GM21381 (cell line): ENCODE data around the gene MAFG.
"Not testable (repeated sequence)": the region's sequence is repeated elsewhere in the genome, so short reads cannot be mapped to it uniquely, and the experiment has no call there.

ENCODE experiments used
- ATAC-seq: cut with Tn5 transposase; IDR thresholded peaks from one replicate; pipeline ENCODE4 v1.9.1; 2021; ENCODE audit warnings: mild to moderate bottlenecking, moderate library complexity; ENCODE audit not compliant: unreplicated experiment

Gene MAFG

GRCh38 chr17:81958633-81959342 is 31.3 kb upstream of the MAFG start:
- ATAC-seq = no peak

- ATAC-seq = no peak
These were observed 30.3 kb upstream of the MAFG start for GRCh38 chr17:81957691-81958432.

- ATAC-seq = no peak
These were observed 29.4 kb upstream of the MAFG start for GRCh38 chr17:81956607-81957589.

GRCh38 chr17:81955756-81956544 is 28.4 kb upstream of the MAFG start:
- ATAC-seq = no peak

GRCh38 chr17:81955058-81955681 is 27.6 kb upstream of the MAFG start:
- no peak for ATAC-seq

- ATAC-seq = no peak
These were observed 26.9 kb upstream of the MAFG start for GRCh38 chr17:81954131-81955057.

- not testable (repeated sequence) for ATAC-seq
These were observed 25.9 kb upstream of the MAFG start for GRCh38 chr17:81953443-81953842.

- ATAC-seq = no peak
These were observed 25.3 kb upstream of the MAFG start for GRCh38 chr17:81952792-81953228.

- no peak for ATAC-seq
These were observed 24.5 kb upstream of the MAFG start for GRCh38 chr17:81951785-81952684.

GRCh38 chr17:81950501-81950900 is 23.0 kb upstream of the MAFG start:
- no peak for ATAC-seq

GRCh38 chr17:81948635-81949378 is 21.3 kb upstream of the MAFG start:
- ATAC-seq = no peak

GRCh38 chr17:81947189-81947588 is 19.7 kb upstream of the MAFG start, which contains the start of gene MYADML2:
TSS of gene MYADML2 (minus strand) at chr17:81947233. CDS start at chr17:81941741, 5,492 bp downstream.
- ATAC-seq = no peak

- no peak for ATAC-seq
These were observed 17.3 kb upstream of the MAFG start for GRCh38 chr17:81944858-81945257.

GRCh38 chr17:81942167-81942553 is 14.6 kb upstream of the MAFG start:
- no peak for ATAC-seq

GRCh38 chr17:81941484-81942166 is 14.1 kb upstream of the MAFG start:
- no peak for ATAC-seq
